Erythroblast (primary cell): ENCODE data around the gene ZEB1.

ENCODE experiments used
- DNase-seq, 2 experiments: peaks; one replicate each; lab custom pipeline; 2025; lab: John Stamatoyannopoulos, UW
- GATA1 ChIP-seq: IDR thresholded peaks from 2 replicates; pipeline ENCODE4 v1.6.1; 2011; ENCODE audit warnings: low read depth, mild to moderate bottlenecking, control low read depth, low read length, moderate library complexity
- POLR2A ChIP-seq: IDR thresholded peaks from 2 replicates; pipeline ENCODE4 v1.6.1; 2011; ENCODE audit warnings: mild to moderate bottlenecking, low read length

Gene ZEB1

GRCh38 chr10:31484431-31485135 is 165.6 kb downstream of the ZEB1 start:
- no peak for TF ChIP-seq POLR2A
- DNase-seq, result no peak

DNA sequence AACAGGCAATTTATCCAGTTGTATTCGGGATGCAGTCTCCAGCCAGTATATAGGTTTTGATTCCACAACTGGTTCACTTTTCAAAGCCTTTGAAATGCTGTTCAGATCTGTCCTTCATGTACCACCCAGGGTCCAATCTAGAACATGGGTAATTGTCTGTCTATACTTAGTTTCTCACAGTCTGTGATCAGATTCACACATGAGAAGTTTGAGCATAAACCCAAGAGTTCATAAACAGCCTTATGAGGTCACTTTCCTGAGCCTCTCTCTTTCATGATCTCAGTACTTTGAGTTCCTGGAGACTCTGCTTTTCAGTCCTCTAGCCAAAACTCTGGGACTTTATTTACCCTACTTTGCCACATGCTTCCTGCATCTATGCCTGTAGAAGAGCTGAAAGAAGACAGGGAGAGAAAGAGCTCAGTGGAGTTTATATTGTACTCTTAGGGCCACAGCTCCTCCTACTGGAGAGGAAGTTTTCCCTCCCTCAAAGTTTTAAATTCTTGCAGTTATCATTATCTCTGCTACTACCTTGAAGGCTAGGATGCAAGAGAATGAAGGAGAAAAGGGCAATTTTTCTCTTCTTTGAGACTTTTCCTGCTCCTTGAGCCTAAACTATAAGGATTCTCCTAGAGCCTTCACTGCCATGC is 172.0 kb downstream of the ZEB1 start:
- peak; percentile 4 to 43 for DNase-seq
- no peak for TF ChIP-seq POLR2A

DNA sequence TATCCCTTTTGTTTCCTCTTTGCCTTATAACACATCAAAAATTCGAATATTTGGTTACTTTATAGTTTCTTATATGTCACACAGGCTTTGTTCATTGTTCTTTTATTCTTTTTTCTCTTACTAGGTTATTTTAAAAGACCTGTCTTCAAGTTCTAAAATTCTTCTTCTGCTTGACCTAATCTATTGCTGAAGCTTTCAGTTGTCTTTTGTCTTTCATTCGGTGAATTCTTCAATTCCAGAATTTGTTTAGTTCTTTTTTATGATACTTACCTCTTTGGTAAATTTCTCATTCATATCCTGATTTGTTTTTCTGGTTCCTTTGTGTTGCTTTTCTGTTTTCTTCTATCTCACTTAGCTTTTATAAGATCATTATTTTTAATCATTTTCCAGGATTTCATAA is 188.4 kb downstream of the ZEB1 start:
- TF ChIP-seq POLR2A (no peak), GATA1 (no peak)

GRCh38 chr10:31508234-31508633 is 189.2 kb downstream of the ZEB1 start:
- DNase-seq, result no peak
- no peak for TF ChIP-seq GATA1
- no peak for TF ChIP-seq POLR2A

More for the DNA sequence above, 188.4 kb downstream of the ZEB1 start:
- DNase-seq, result no peak

DNA sequence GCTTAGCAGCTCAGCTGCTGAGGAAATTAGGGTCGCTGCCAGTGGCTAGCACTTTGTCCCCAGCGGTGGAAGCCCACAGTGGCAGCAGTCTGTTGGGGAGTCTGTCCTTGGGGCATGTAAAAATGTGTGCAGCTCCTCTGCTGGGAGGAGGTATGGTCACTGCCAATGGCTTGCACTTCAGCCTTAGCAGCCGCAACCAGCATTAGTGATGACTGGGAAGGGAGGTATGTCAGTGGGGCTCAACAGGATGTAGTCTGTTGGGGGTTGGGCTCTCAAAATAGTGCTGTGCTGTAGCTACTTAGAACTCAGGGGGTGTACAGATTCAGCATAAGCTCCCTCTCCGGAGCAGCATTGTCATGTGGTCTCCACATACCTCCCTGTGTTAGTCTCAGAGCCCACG is 189.9 kb downstream of the ZEB1 start:
- TF ChIP-seq GATA1, result no peak
- TF ChIP-seq POLR2A, result no peak
- no peak for DNase-seq

DNA sequence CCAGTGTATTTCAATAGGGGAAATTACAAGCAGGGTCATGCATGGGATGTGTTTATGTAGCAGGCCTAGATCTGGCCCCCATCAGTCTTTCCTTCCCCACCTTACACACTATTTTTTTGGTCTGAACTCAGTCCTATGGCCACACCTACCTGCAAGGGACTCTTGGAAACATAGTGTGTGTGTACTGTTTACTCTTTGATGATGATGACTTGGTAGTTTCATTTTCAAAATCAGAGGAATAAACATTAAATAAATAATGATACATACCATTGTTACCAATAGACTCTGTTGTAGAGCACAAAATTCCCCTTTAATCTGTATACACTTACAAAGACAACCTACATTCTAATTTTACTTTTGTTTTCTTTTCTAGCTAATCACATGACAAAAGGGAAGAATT is 191.0 kb downstream of the ZEB1 start:
- no peak for TF ChIP-seq POLR2A
- no peak for TF ChIP-seq GATA1
- DNase-seq, result no peak

DNA sequence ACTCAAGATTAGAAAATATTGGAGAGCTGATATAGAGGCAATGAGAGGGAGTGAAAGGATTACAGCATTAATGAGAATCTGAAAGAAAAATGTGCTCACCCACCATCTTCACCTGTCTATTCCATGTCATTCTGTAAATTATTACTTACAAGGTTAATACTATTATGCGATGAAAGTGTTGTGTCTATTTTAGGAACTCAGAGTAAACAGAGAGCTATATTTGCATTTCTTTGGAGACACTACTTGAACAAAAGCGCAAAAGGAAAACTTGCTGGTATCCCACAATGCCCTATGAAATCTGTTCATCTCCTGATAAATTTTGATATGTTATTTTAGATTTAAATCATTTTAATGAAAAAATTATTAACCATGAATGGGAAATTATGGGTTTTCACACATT is 196.1 kb downstream of the ZEB1 start:
- TF ChIP-seq GATA1, result no peak
- TF ChIP-seq POLR2A, result no peak
- DNase-seq, result no peak

GRCh38 chr10:31515819-31516402 is 196.9 kb downstream of the ZEB1 start:
- no peak for DNase-seq
- TF ChIP-seq POLR2A (no peak), GATA1 (no peak)

DNA sequence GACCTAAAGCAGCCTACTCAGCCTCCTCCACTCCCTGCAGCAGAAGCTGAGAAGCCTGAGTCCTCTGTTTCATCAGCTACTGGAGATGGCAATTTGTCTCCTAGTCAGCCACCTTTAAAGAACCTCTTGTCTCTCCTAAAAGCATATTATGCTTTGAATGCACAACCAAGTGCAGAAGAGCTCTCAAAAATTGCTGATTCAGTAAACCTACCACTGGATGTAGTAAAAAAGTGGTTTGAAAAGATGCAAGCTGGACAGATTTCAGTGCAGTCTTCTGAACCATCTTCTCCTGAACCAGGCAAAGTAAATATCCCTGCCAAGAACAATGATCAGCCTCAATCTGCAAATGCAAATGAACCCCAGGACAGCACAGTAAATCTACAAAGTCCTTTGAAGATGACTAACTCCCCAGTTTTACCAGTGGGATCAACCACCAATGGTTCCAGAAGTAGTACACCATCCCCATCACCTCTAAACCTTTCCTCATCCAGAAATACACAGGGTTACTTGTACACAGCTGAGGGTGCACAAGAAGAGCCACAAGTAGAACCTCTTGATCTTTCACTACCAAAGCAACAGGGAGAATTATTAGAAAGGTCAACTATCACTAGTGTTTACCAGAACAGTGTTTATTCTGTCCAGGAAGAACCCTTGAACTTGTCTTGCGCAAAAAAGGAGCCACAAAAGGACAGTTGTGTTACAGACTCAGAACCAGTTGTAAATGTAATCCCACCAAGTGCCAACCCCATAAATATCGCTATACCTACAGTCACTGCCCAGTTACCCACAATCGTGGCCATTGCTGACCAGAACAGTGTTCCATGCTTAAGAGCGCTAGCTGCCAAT is 202.2 kb downstream of the ZEB1 start:
- TF ChIP-seq POLR2A, result no peak
- no peak for DNase-seq

GRCh38 chr10:31522820-31523219 is 203.8 kb downstream of the ZEB1 start:
- DNase-seq, result no peak
- TF ChIP-seq GATA1 (no peak), POLR2A (no peak)

DNA sequence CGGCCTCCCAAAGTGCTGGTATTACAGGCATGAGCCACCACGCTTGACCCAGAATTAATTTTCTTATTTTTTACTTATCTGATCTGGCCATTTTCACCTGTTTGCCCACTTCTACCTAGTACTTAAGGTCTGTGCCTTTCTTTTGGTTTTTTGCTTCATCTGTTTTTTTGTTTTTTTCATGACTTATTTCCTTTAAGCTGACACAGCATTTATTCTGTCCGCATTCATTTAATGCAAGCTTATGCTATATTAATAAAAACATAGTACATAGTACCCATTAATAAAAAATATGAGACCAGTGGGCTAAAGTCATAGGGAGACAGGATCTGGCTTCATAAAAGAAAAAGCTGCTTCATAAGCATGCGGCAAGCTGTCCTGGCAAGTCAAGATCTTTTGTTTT is 205.4 kb downstream of the ZEB1 start:
- DNase-seq, result no peak

DNA sequence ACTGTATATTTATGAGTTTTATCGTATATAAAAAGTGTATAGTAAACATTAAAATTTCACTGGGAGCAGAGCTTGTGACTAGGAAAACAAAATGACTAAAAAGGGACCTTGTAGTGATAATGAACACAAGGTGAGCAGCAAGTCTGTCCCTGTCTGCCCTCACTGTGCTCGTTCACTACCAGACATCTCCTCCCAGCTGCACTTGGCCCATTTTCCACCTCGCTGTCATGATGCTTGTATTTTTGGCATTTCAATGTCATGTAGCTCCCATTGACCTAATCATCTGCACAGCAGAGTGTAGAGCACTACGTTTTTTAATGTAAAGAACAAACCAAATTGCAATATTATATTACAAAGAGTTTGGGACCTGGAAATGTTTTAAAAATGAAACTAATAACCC is 207.2 kb downstream of the ZEB1 start:
- TF ChIP-seq GATA1 (no peak), POLR2A (no peak)
- DNase-seq, result no peak

More for the DNA sequence above, 205.4 kb downstream of the ZEB1 start:
- TF ChIP-seq POLR2A (no peak), GATA1 (no peak)

GRCh38 chr10:31526681-31527080 is 207.7 kb downstream of the ZEB1 start:
- DNase-seq, result no peak
- TF ChIP-seq POLR2A, result no peak
- TF ChIP-seq GATA1, result no peak

- no peak for DNase-seq
- TF ChIP-seq GATA1 (no peak), POLR2A (no peak)
Measured at GRCh38 chr10:31528831-31529230, 209.8 kb downstream of the ZEB1 start.
